Suprapubic skin (tissue), 3 donors: ENCODE data around the gene PRR18.

Source experiments
- EP300 ChIP-seq: sonication (generic); formaldehyde crosslinking; IDR thresholded peaks from one replicate; pipeline ENCODE4 v1.6.1; 2017; ENCODE audit warnings: antibody characterized with exemption
- POLR2A ChIP-seq, 2 donors: fragments of 450-650 bp; IDR thresholded peaks; one replicate each; pipeline ENCODE4 v1.6.1; 2017; ENCODE audit warnings: antibody characterized with exemption in 2 of 2, mild to moderate bottlenecking in 2 of 2, moderate library complexity in 2 of 2
- TF ChIP-seq, protein P1 (sequence below), 2 donors: fragments of 200-600 bp in 1 of 2; fragments of 450-650 bp in 1 of 2; sonication (generic) in 1 of 2; IDR thresholded peaks; one replicate each; pipeline ENCODE4 v1.5.1; 2016 to 2019; ENCODE audit warnings: antibody characterized with exemption in 2 of 2, mild to moderate bottlenecking in 1 of 2, moderate library complexity in 1 of 2

DNA sequence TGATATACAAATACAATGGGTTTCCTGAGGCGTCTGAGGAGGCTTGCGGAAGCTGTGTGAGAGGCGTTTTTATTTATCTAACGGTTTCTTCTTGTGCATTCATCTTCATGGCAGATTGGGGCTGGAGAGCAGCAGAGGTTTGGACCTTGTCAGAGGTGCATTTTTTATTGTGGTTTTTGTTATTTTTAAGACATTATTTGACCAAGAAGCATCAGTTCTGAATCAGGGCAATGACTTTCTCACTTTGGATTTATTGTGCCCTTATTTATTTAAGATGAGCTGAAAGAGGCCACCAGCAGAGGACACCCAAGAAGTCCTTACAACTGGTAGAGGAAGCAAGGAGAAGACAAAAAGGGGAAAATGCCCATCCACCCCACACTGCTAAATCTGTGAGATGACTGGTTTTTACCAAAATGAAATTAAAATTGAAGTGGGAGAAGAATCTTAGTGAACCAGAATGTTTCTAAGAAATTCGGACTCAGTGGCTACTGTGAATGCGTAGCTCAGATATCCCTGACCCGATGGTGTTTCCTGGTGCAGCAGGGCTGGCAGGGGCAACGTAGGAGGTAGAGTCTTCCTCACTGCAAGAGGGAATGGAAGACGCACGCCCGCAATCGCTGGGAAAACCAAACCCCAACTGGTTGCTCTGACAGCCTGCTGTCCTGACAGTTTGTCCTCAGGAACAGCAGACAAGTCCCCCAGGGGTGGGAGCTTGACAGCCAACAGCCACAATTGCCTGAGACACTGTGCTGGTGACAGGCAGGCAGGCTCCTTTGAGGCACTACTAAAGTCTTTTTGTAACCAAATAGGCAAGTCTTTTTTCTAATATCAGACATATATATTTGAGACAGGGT, 14.2 kb downstream of the PRR18 start:
- TF ChIP-seq POLR2A (IDR thresholded peaks at IDR 0.05) (no peak), EP300 (no peak)
- TF ChIP-seq, protein P1, sequence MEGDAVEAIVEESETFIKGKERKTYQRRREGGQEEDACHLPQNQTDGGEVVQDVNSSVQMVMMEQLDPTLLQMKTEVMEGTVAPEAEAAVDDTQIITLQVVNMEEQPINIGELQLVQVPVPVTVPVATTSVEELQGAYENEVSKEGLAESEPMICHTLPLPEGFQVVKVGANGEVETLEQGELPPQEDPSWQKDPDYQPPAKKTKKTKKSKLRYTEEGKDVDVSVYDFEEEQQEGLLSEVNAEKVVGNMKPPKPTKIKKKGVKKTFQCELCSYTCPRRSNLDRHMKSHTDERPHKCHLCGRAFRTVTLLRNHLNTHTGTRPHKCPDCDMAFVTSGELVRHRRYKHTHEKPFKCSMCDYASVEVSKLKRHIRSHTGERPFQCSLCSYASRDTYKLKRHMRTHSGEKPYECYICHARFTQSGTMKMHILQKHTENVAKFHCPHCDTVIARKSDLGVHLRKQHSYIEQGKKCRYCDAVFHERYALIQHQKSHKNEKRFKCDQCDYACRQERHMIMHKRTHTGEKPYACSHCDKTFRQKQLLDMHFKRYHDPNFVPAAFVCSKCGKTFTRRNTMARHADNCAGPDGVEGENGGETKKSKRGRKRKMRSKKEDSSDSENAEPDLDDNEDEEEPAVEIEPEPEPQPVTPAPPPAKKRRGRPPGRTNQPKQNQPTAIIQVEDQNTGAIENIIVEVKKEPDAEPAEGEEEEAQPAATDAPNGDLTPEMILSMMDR (IDR thresholded peaks at IDR 0.05), result no peak
